ENCODE measurements around the gene OR52M1.

OR52M1 gene

GRCh38 chr11:4569075-4569474, 24.1 kb downstream of the OR52M1 start:
- H3K4me1 ChIP-seq (ENCODE audit: control insufficient read depth, insufficient read depth, low read length), result peaks cover 9% of the 10 kb centered on the region
- no peaks in the 10 kb centered on the region for H3K27me3 ChIP-seq (ENCODE audit: control insufficient read depth, insufficient read depth, low read length)
- no peak overlapping the region for H3K9ac ChIP-seq (ENCODE audit: low read depth, low read length)
- H3K27ac ChIP-seq (ENCODE audit: low read depth, low read length), result no peak overlapping the region
- H3K36me3 ChIP-seq (ENCODE audit: control insufficient read depth, insufficient read depth, low read length), result no peaks in the 10 kb centered on the region
- H3K9me3 ChIP-seq (ENCODE audit: control insufficient read depth, insufficient read depth, low read length), result no peaks in the 10 kb centered on the region
- H3K4me3 ChIP-seq (ENCODE audit: low read depth, low read length), result no peak overlapping the region

- Histone ChIP-seq H3K9ac (ENCODE audit: low read depth, low read length) (no peak overlapping the region), H3K9me3 (ENCODE audit: control insufficient read depth, insufficient read depth, low read length) (no peaks in the 10 kb centered on the region), H3K4me1 (ENCODE audit: control insufficient read depth, insufficient read depth, low read length) (peaks cover 3% of the 10 kb centered on the region), H3K27me3 (ENCODE audit: control insufficient read depth, insufficient read depth, low read length) (no peaks in the 10 kb centered on the region), H3K27ac (ENCODE audit: low read depth, low read length) (no peak overlapping the region), H3K36me3 (ENCODE audit: control insufficient read depth, insufficient read depth, low read length) (no peaks in the 10 kb centered on the region), H3K4me3 (ENCODE audit: low read depth, low read length) (no peak overlapping the region)
Observed at GRCh38 chr11:4576880-4577279, 31.9 kb downstream of the OR52M1 start.

GRCh38 chr11:4577761-4578160, 32.8 kb downstream of the OR52M1 start:
- no peaks in the 10 kb centered on the region for H3K27me3 ChIP-seq (ENCODE audit: control insufficient read depth, insufficient read depth, low read length)
- no peak overlapping the region for H3K4me3 ChIP-seq (ENCODE audit: low read depth, low read length)
- no peak overlapping the region for H3K27ac ChIP-seq (ENCODE audit: low read depth, low read length)
- H3K9me3 ChIP-seq (ENCODE audit: control insufficient read depth, insufficient read depth, low read length), result no peaks in the 10 kb centered on the region
- H3K36me3 ChIP-seq (ENCODE audit: control insufficient read depth, insufficient read depth, low read length), result no peaks in the 10 kb centered on the region
- no peaks in the 10 kb centered on the region for H3K4me1 ChIP-seq (ENCODE audit: control insufficient read depth, insufficient read depth, low read length)
- H3K9ac ChIP-seq (ENCODE audit: low read depth, low read length), result no peak overlapping the region

GRCh38 chr11:4578624-4579023, 33.6 kb downstream of the OR52M1 start:
- no peak overlapping the region for H3K9ac ChIP-seq (ENCODE audit: low read depth, low read length)
- H3K9me3 ChIP-seq (ENCODE audit: control insufficient read depth, insufficient read depth, low read length), result no peaks in the 10 kb centered on the region
- H3K36me3 ChIP-seq (ENCODE audit: control insufficient read depth, insufficient read depth, low read length), result no peaks in the 10 kb centered on the region
- no peaks in the 10 kb centered on the region for H3K27me3 ChIP-seq (ENCODE audit: control insufficient read depth, insufficient read depth, low read length)
- no peak overlapping the region for H3K4me3 ChIP-seq (ENCODE audit: low read depth, low read length)
- H3K4me1 ChIP-seq (ENCODE audit: control insufficient read depth, insufficient read depth, low read length), result no peaks in the 10 kb centered on the region
- no peak overlapping the region for H3K27ac ChIP-seq (ENCODE audit: low read depth, low read length)

- Histone ChIP-seq H3K27me3 (ENCODE audit: control insufficient read depth, insufficient read depth, low read length) (no peaks in the 10 kb centered on the region), H3K4me3 (ENCODE audit: low read depth, low read length) (no peak overlapping the region), H3K36me3 (ENCODE audit: control insufficient read depth, insufficient read depth, low read length) (no peaks in the 10 kb centered on the region), H3K4me1 (ENCODE audit: control insufficient read depth, insufficient read depth, low read length) (no peaks in the 10 kb centered on the region), H3K9ac (ENCODE audit: low read depth, low read length) (no peak overlapping the region), H3K27ac (ENCODE audit: low read depth, low read length) (no peak overlapping the region), H3K9me3 (ENCODE audit: control insufficient read depth, insufficient read depth, low read length) (no peaks in the 10 kb centered on the region)
Observed at GRCh38 chr11:4580124-4580523, 35.1 kb downstream of the OR52M1 start.

- Histone ChIP-seq H3K36me3 (ENCODE audit: control insufficient read depth, insufficient read depth, low read length) (no peaks in the 10 kb centered on the region), H3K27me3 (ENCODE audit: control insufficient read depth, insufficient read depth, low read length) (no peaks in the 10 kb centered on the region), H3K9ac (ENCODE audit: low read depth, low read length) (no peak within 1 kb of the TSS), H3K4me1 (ENCODE audit: control insufficient read depth, insufficient read depth, low read length) (no peaks in the 10 kb centered on the region), H3K9me3 (ENCODE audit: control insufficient read depth, insufficient read depth, low read length) (no peaks in the 10 kb centered on the region), H3K4me3 (ENCODE audit: low read depth, low read length) (no peak within 1 kb of the TSS), H3K27ac (ENCODE audit: low read depth, low read length) (no peak within 1 kb of the TSS)
Observed at GRCh38 chr11:4581443-4581842, 36.5 kb downstream of the OR52M1 start, which contains the start of gene OR52I2. OR52I2 (plus strand) TSS chr11:4581743.

- H3K27ac ChIP-seq (ENCODE audit: low read depth, low read length), result no peak overlapping the region
- H3K4me3 ChIP-seq (ENCODE audit: low read depth, low read length), result no peak overlapping the region
- H3K9me3 ChIP-seq (ENCODE audit: control insufficient read depth, insufficient read depth, low read length), result no peaks in the 10 kb centered on the region
- no peaks in the 10 kb centered on the region for H3K4me1 ChIP-seq (ENCODE audit: control insufficient read depth, insufficient read depth, low read length)
- H3K9ac ChIP-seq (ENCODE audit: low read depth, low read length), result no peak overlapping the region
- H3K36me3 ChIP-seq (ENCODE audit: control insufficient read depth, insufficient read depth, low read length), result no peaks in the 10 kb centered on the region
- H3K27me3 ChIP-seq (ENCODE audit: control insufficient read depth, insufficient read depth, low read length), result no peaks in the 10 kb centered on the region
Observed at GRCh38 chr11:4589017-4589416, 44.0 kb downstream of the OR52M1 start.

GRCh38 chr11:4593739-4594138, 48.7 kb downstream of the OR52M1 start, which contains the start of gene OR52I1:
OR52I1 (plus strand) TSS chr11:4594039; CDS start chr11:4594039, 0 bp downstream.
- Histone ChIP-seq H3K27me3 (ENCODE audit: control insufficient read depth, insufficient read depth, low read length) (no peaks in the 10 kb centered on the region), H3K4me3 (ENCODE audit: low read depth, low read length) (no peak within 1 kb of the TSS), H3K27ac (ENCODE audit: low read depth, low read length) (no peak within 1 kb of the TSS), H3K36me3 (ENCODE audit: control insufficient read depth, insufficient read depth, low read length) (no peaks in the 10 kb centered on the region; the same call in 1 of the 2 replicates), H3K4me1 (ENCODE audit: control insufficient read depth, insufficient read depth, low read length) (no peaks in the 10 kb centered on the region), H3K9ac (ENCODE audit: low read depth, low read length) (no peak within 1 kb of the TSS), H3K9me3 (ENCODE audit: control insufficient read depth, insufficient read depth, low read length) (no peaks in the 10 kb centered on the region)

Measured in HUES48 (cell line).